Cardiac muscle cell (in vitro differentiated cells and primary cell): ENCODE results near the gene FANCG. TPM values are rescaled to one million over a fixed set of nuclear protein-coding genes. Genes with fewer than 3 reads are reported as not detected.

Experiments
- DNase-seq, 2 donors: peaks; one replicate each; pipeline versions ENCODE4 v3.0.0 to v3.0.0-alpha.2; 2010 to 2017; ENCODE audit warnings: low read depth in 1 of 2, low spot score in 1 of 2
- H3K27ac ChIP-seq: fragments of 200-600 bp; sonication (generic); 2 replicates; pipeline ENCODE4 v1.5.1; 2016
- H3K27me3 ChIP-seq: fragments of 200-600 bp; sonication (generic); 2 replicates; pipeline ENCODE4 v1.6.0; 2016; ENCODE audit warnings: control low read depth
- H3K36me3 ChIP-seq: fragments of 200-600 bp; sonication (generic); 2 replicates; pipeline ENCODE4 v1.5.1; 2016; ENCODE audit warnings: control low read depth
- H3K4me1 ChIP-seq: fragments of 200-600 bp; sonication (generic); 2 replicates; pipeline ENCODE4 v1.8.1; 2017; ENCODE audit warnings: low read depth, mild to moderate bottlenecking, mixed run types
- H3K4me3 ChIP-seq: fragments of 200-600 bp; sonication (generic); 2 replicates; pipeline ENCODE4 v1.5.1; 2016; ENCODE audit warnings: mild to moderate bottlenecking
- H3K9me3 ChIP-seq: fragments of 200-600 bp; sonication (generic); 2 replicates; pipeline ENCODE4 v1.5.1; 2017; ENCODE audit warnings: low read depth, mild to moderate bottlenecking, control low read depth
- CTCF ChIP-seq: IDR thresholded peaks from 2 replicates; pipeline ENCODE4 v1.5.1; 2012; ENCODE audit warnings: low read depth, mild to moderate bottlenecking, low read length
- polyA plus RNA-seq: library from polyadenylated mRNA; unstranded; fragments of >200 nt; fragmentation: Nextera tagmentation; extraction: Ambion mirVana; gene quantifications from 2 replicates; pipeline ENCODE4 v1.2.1, GENCODE V29; 2016
- total RNA-seq: library from RNA; depleted of rRNA; stranded (reverse); fragments of >200 nt; gene quantifications from 2 replicates; pipeline ENCODE4 v1.2.3, GENCODE V29; 2016

FANCG gene
- total and polyA plus RNA-seq, 2 experiments from 2014 or later = 31.7 to 32.8 TPM

GRCh38 chr9:35085078-35085477 lies 5.3 kb upstream of the FANCG start:
- Histone ChIP-seq H3K27ac (no peak overlapping the region), H3K27me3 (no peaks in the 10 kb centered on the region), H3K36me3 (peaks cover 21% of the 10 kb centered on the region), H3K4me3 (no peak overlapping the region), H3K4me1 (no peaks in the 10 kb centered on the region), H3K9me3 (no peaks in the 10 kb centered on the region)
- no peak for DNase-seq
- TF ChIP-seq CTCF = no peak

DNA sequence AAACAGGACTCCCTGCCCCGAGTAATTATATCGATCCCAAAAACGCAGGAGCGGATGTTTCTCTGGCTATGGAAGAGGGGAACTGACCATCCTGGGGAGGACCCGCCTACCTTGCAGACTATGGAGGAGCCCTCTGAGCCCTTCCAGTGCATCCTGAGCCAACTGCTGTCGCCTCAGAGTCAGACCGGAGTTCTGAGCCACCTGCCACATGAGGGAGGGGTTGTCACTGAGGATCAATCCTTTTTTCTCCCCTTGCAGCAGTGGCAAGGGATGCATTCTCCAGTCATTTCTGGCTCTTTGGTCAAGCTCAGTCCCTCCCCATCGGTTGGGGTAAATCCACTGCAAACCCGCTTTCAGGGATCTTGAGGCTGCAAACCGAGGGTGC lies 709 bp downstream of the FANCG start:
- no peak for DNase-seq
- peak overlapping the region; percentile 41 for H3K27ac ChIP-seq

GRCh38 chr9:35078066-35078465 lies 1.7 kb downstream of the FANCG start:
- Histone ChIP-seq H3K4me3 (no peak overlapping the region), H3K9me3 (no peaks in the 10 kb centered on the region), H3K27me3 (no peaks in the 10 kb centered on the region), H3K36me3 (no peaks in the 10 kb centered on the region), H3K27ac (no peak overlapping the region), H3K4me1 (peaks cover 9% of the 10 kb centered on the region)
- no peak for DNase-seq
- no peak for TF ChIP-seq CTCF

More for the DNA sequence above, 709 bp downstream of the FANCG start:
- Histone ChIP-seq H3K4me1 (peaks cover 7% of the 10 kb centered on the region), H3K9me3 (no peaks in the 10 kb centered on the region), H3K36me3 (no peaks in the 10 kb centered on the region), H3K4me3 (peak overlapping the region; percentile 82), H3K27me3 (no peaks in the 10 kb centered on the region)
- TF ChIP-seq CTCF = no peak

DNA sequence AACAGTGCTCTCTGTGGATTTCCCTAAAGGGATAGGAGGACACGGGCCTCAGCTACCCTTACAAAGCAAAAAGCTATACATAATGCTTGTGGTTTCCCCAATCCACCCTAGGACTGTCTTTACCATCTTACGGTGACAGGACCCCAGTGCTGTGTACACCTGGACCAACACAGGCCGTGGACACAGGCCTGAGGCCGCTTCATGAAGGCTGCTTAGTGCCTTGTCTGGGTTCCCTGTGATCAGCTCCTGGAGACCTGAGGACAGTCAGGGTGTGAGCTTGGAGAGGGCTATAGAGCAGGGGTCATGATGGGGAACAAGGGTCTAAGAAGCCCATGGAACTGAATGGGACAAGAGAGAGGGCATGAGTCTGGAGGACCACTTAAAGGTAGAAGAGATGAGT lies 2.9 kb downstream of the FANCG start:
- H3K36me3 ChIP-seq = no peaks in the 10 kb centered on the region
- H3K27me3 ChIP-seq = no peaks in the 10 kb centered on the region
- peaks cover 11% of the 10 kb centered on the region for H3K4me1 ChIP-seq
- no peak overlapping the region for H3K4me3 ChIP-seq
- no peak for TF ChIP-seq CTCF
- no peaks in the 10 kb centered on the region for H3K9me3 ChIP-seq
- DNase-seq = no peak
- H3K27ac ChIP-seq = no peak overlapping the region

GRCh38 chr9:35075358-35075757 lies 4.4 kb downstream of the FANCG start:
- Histone ChIP-seq H3K27me3 (no peaks in the 10 kb centered on the region), H3K4me1 (peaks cover 18% of the 10 kb centered on the region), H3K27ac (no peak overlapping the region), H3K9me3 (no peaks in the 10 kb centered on the region), H3K36me3 (no peaks in the 10 kb centered on the region), H3K4me3 (no peak overlapping the region)
- no peak for DNase-seq
- TF ChIP-seq CTCF = no peak

DNA sequence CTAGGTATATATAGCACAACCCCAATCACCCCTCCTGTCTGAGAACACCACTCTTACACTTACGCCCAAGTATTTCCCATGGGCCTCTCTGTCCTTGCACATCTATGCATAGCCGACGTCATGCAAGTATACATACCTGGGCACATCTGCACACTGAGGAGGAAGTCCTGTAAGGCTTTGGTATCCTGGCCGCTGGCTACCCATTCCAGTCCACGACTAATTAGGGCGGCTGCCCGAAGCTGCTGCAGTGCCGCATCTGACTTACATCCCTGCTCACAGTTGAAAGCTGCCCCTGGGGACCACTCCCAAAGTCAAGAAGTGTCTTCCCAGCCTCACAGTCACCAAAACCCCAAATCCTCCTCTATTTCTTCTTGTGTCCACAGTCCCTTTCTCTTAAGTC lies 5.0 kb downstream of the FANCG start:
- DNase-seq = no peak
- Histone ChIP-seq H3K9me3 (no peaks in the 10 kb centered on the region), H3K4me3 (no peak overlapping the region), H3K27ac (no peak overlapping the region), H3K27me3 (no peaks in the 10 kb centered on the region), H3K36me3 (no peaks in the 10 kb centered on the region), H3K4me1 (peaks cover 24% of the 10 kb centered on the region)
- TF ChIP-seq CTCF = no peak
